Smooth muscle cell (in vitro differentiated cells): ENCODE measurements around the gene SCD5. TPM values are rescaled to one million over a fixed set of nuclear protein-coding genes. Genes with fewer than 3 reads are reported as not detected.
A peak's percentile ranks its signal among the peaks of the same experiment; 100 is the strongest.

ENCODE experiments used
- DNase-seq: peaks from one replicate; lab custom pipeline; 2025; ENCODE audit not compliant: unreplicated experiment; lab: John Stamatoyannopoulos, UW
- H2AFZ ChIP-seq: fragments of 200-600 bp; sonication (generic); 2 replicates; pipeline ENCODE4 v1.6.0; 2016; ENCODE audit warnings: antibody characterized with exemption, low read depth, mild to moderate bottlenecking
- H3F3A ChIP-seq: fragments of 200-600 bp; sonication (generic); 2 replicates; pipeline ENCODE4 v1.6.0; 2017; ENCODE audit warnings: antibody characterized with exemption, low read depth
- H3K27ac ChIP-seq: fragments of 200-600 bp; sonication (generic); 2 replicates; pipeline ENCODE4 v1.5.1; 2016; ENCODE audit warnings: low read depth, mild to moderate bottlenecking
- H3K27me3 ChIP-seq: fragments of 200-600 bp; sonication (generic); 2 replicates; pipeline ENCODE4 v1.6.1; 2016; ENCODE audit warnings: low read depth, mild to moderate bottlenecking
- H3K36me3 ChIP-seq: fragments of 200-600 bp; sonication (generic); 2 replicates; pipeline ENCODE4 v1.5.1; 2016; ENCODE audit warnings: low read depth
- H3K4me1 ChIP-seq: fragments of 200-600 bp; sonication (generic); 2 replicates; pipeline ENCODE4 v1.5.1; 2016; ENCODE audit warnings: low read depth
- H3K4me2 ChIP-seq: fragments of 200-600 bp; sonication (generic); 2 replicates; pipeline ENCODE4 v1.6.0; 2016; ENCODE audit warnings: mild to moderate bottlenecking
- H3K4me3 ChIP-seq: fragments of 200-600 bp; sonication (generic); 2 replicates; pipeline ENCODE4 v1.5.1; 2016; ENCODE audit warnings: mild to moderate bottlenecking
- H3K79me2 ChIP-seq: fragments of 200-600 bp; sonication (generic); 2 replicates; pipeline ENCODE4 v1.6.0; 2016; ENCODE audit warnings: low read depth, mild to moderate bottlenecking
- H3K9ac ChIP-seq: fragments of 200-600 bp; sonication (generic); 2 replicates; pipeline ENCODE4 v1.6.0; 2016; ENCODE audit warnings: low read depth
- H3K9me3 ChIP-seq: fragments of 200-600 bp; sonication (generic); replicated peaks from 2 replicates; pipeline ENCODE4 v1.5.1; 2016; ENCODE audit warnings: low read depth
- H4K20me1 ChIP-seq: fragments of 200-600 bp; sonication (generic); 2 replicates; pipeline ENCODE4 v1.6.0; 2016; ENCODE audit warnings: low read depth
- WGBS: methylation state at CpG from one replicate; pipeline ENCODE4 v1.1.7; 2016; ENCODE audit warnings: low lambda C conversion rate; 5-methylcytosine and 5-hydroxymethylcytosine counted together
- polyA plus RNA-seq: library from polyadenylated mRNA; unstranded; fragments of >200 nt; fragmentation: Nextera tagmentation; extraction: Ambion mirVana; gene quantifications from 2 replicates; pipeline ENCODE4 v1.2.1, GENCODE V29; 2016
- total RNA-seq: library from RNA; depleted of rRNA; stranded (reverse); fragments of >200 nt; gene quantifications from 2 replicates; pipeline ENCODE4 v1.2.3, GENCODE V29; 2014
- TF ChIP-seq, protein P1 (sequence below): fragments of 200-600 bp; sonication (generic); IDR thresholded peaks from 2 replicates; pipeline ENCODE4 v1.5.1; 2017; ENCODE audit warnings: borderline replicate concordance, mild to moderate bottlenecking, antibody characterized with exemption; ENCODE audit not compliant: insufficient read depth, poor library complexity, severe bottlenecking

SCD5 gene
- total and polyA plus RNA-seq, 2 experiments from 2014 or later: 9.2 to 24.3 TPM

DNA sequence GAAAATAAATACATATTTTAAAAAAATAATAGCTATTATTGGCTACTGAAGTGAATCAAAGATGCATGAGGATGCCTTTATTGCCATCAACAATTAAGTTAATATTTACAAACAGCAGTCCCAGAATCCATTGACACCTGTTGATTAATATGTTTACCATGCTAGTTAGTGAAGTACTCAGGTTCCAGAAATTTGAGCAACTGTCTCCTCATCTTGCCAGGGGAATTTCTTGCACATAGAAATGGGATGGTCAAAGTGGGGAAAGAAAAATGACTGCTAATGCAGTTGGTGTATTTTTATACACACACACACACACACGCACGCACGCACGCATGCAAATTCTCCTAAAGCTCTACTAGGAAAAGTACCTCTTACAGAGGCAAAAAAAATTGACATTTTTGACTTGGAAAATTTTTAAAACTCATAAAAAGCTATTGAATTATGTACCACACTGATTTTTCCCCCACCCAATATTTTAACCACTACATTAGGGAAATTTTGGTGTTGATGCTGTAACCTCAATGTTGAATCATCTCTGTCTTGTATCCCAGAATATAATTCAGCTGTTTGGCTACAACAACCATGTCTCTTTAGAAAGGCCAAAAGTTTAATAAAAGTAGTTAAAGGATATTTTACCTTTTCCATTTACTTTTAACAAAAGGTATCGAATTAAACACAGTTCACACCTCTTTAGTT lies 131.5 kb downstream of the SCD5 start:
- Histone ChIP-seq H3K27me3 (no peaks in the 10 kb centered on the region), H3K9me3 (no peaks in the 10 kb centered on the region), H4K20me1 (no peaks in the 10 kb centered on the region), H3K4me3 (no peak overlapping the region), H3K4me2 (peak overlapping the region; percentile 91), H3K79me2 (no peaks in the 10 kb centered on the region), H3F3A (no peaks in the 10 kb centered on the region), H2AFZ (no peak overlapping the region), H3K36me3 (no peaks in the 10 kb centered on the region), H3K27ac (no peak overlapping the region), H3K4me1 (peaks cover 16% of the 10 kb centered on the region), H3K9ac (no peak overlapping the region)
- 96% methylated on average over 5 of the region's 5 CpGs for WGBS
- TF ChIP-seq, protein P1, sequence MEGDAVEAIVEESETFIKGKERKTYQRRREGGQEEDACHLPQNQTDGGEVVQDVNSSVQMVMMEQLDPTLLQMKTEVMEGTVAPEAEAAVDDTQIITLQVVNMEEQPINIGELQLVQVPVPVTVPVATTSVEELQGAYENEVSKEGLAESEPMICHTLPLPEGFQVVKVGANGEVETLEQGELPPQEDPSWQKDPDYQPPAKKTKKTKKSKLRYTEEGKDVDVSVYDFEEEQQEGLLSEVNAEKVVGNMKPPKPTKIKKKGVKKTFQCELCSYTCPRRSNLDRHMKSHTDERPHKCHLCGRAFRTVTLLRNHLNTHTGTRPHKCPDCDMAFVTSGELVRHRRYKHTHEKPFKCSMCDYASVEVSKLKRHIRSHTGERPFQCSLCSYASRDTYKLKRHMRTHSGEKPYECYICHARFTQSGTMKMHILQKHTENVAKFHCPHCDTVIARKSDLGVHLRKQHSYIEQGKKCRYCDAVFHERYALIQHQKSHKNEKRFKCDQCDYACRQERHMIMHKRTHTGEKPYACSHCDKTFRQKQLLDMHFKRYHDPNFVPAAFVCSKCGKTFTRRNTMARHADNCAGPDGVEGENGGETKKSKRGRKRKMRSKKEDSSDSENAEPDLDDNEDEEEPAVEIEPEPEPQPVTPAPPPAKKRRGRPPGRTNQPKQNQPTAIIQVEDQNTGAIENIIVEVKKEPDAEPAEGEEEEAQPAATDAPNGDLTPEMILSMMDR: no peak
- no peak for DNase-seq

DNA sequence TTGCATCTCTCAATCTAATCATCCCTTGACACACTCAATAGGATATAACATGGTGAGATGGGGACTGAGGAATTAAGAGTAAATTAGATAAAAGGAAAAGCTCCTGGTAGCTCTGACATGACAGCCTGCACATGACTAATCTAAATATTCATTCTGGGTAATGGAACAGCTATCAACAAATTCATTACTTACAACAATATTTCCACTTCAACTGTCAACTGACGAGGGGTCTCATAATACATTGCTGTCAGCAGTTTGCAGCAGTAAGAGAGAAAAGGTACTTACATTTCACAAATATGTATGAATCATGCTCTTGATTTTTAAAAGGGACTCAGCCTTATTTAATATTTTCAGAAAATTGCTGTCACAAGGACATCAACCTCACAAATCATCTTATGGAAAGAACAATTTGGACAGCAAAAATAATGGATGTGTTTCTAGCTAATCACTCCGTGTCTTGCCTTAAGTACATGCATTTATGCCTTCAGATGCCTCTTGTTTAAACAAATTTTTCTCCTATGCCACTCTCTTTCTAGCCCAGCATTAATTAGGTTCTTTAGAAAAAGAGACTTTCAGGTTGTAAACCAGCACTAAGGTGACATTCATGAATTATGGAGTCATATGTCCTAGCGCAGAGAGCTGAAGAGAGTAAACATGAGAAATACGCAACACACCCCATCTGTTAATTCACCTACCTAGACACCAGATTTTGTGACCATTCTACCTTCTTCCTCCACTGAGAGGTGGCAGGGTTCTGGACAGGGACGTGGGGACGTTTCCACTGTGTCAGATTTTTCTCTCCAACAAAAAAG lies 137.2 kb downstream of the SCD5 start:
- no peaks in the 10 kb centered on the region for H3K27me3 ChIP-seq
- WGBS: 91% methylated on average over 6 of the region's 6 CpGs
- H3F3A ChIP-seq: no peaks in the 10 kb centered on the region

DNA sequence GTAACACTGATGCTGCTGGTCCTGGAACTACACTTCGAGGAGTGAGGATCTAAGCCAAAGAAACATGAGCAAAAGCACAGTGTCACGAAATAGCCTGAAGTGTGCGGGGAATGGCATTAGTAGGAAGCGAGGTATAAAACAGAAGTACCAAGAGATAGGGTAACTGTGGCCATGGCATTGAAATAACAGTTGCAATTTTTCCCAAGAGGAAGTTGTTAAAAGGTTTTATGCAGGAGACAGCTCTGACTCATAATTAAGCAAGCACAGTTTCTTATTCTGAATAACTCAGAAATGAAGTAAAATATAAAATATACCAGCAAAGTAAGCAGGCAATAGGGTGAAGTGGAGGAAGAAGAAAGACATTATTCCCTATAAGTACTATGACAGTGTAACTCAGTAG lies 146.5 kb downstream of the SCD5 start:
- H3K36me3 ChIP-seq: no peaks in the 10 kb centered on the region
- no peaks in the 10 kb centered on the region for H3K9me3 ChIP-seq
- H3K4me2 ChIP-seq: no peak overlapping the region
- H3K4me3 ChIP-seq: no peak overlapping the region
- H2AFZ ChIP-seq: no peak overlapping the region
- no peak for DNase-seq
- no peaks in the 10 kb centered on the region for H4K20me1 ChIP-seq
- H3K27me3 ChIP-seq: no peaks in the 10 kb centered on the region
- TF ChIP-seq, protein P1: no peak
- H3K79me2 ChIP-seq: no peaks in the 10 kb centered on the region
- no peak overlapping the region for H3K27ac ChIP-seq
- no peaks in the 10 kb centered on the region for H3F3A ChIP-seq
- no peaks in the 10 kb centered on the region for H3K4me1 ChIP-seq
- no peak overlapping the region for H3K9ac ChIP-seq
- 71% methylated on average over 4 of the region's 4 CpGs for WGBS

More for the DNA sequence above, 137.2 kb downstream of the SCD5 start:
- TF ChIP-seq, protein P1: no peak
- no peaks in the 10 kb centered on the region for H4K20me1 ChIP-seq
- no peak overlapping the region for H3K9ac ChIP-seq
- H3K4me2 ChIP-seq: no peak overlapping the region
- H3K36me3 ChIP-seq: no peaks in the 10 kb centered on the region
- H3K9me3 ChIP-seq: no peaks in the 10 kb centered on the region
- no peaks in the 10 kb centered on the region for H3K79me2 ChIP-seq
- no peak overlapping the region for H2AFZ ChIP-seq
- no peak overlapping the region for H3K27ac ChIP-seq
- no peak overlapping the region for H3K4me3 ChIP-seq
- DNase-seq: no peak
- peaks cover 5% of the 10 kb centered on the region for H3K4me1 ChIP-seq
